ENCODE data around the gene COA5. TPM values are rescaled to one million over a fixed set of nuclear protein-coding genes. Genes with fewer than 3 reads are reported as not detected.

The COA5 gene
- total and polyA plus RNA-seq, 3 donors from 2014 or later: 40.5 to 65.9 (median 47.7) TPM

DNA sequence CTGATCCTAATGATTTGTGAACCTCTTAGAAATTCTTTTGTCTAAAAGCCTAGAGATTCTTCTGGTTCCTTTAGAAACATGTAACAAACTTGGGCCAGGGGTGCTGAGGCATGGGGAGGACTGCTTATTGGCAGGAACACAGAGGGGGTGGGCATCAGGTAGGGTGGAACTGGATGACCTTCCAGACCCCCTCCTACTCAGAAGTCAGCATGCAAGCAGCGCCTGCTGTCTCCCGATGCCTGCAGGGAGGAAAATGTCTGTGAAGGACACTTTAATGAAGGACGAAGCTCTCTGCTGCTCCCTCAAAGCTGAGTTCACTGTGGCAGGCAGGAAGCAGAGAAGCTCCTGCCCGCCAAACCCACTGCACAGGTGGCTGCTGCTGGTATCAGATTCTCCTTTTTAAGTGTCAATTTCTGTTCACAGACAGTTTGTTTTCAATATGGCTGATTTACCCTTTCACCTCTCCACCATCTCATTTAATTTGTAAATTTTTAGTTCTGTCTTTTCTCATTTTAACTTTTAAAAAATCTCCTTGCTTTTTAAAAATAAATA, 19.4 kb downstream of the COA5 start:
- Histone ChIP-seq H3K4me3 (no peak overlapping the region), H3K27me3 (no peaks in the 10 kb centered on the region), H3K27ac (no peak overlapping the region), H3K36me3 (ENCODE audit: low read depth, missing control alignments) (no peaks in the 10 kb centered on the region), H3K9me3 (no peaks in the 10 kb centered on the region), H3K4me1 (no peaks in the 10 kb centered on the region)
- TF ChIP-seq CTCF (IDR thresholded peaks at IDR 0.05) (no peak), POLR2A (IDR thresholded peaks at IDR 0.05) (no peak)
- intact Hi-C loops (cut with DNase I; ENCODE audit: low total_unique reads): no loop called here
- DNase-seq: no peak
- WGBS, 2 donors: 47 to 59% methylated on average over 3 to 4 of the region's 4 CpGs

DNA sequence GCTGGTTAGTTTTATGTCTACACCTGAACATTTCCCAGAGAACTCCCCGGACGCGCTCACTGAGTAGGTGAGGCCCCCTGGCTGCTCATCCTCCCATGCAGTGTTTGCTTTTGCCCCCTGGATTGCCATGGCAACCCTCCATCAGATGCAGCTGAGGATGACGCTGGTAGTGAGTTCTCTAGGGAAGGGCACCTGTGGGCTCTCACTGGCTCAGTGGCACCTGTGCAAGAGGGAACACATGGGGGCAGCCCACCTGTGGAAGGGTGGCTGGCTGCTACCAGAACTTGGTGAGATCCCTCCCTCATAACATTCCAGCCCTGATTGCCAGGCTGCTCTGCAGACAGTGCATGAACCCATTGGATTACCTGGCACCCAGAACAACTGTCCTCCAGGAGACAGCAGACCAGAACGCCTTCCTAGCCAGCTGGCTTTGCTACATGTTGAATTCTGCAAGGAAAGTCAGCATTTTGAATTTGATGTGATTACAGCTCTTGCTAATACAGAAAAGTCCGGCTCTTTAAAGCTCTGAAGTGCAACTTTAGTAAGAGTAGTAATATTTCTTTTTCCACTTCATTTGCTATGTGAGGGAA, 21.7 kb downstream of the COA5 start:
- Histone ChIP-seq H3K4me1 (no peaks in the 10 kb centered on the region), H3K27ac (no peak overlapping the region), H3K27me3 (no peaks in the 10 kb centered on the region), H3K36me3 (ENCODE audit: low read depth, missing control alignments) (no peaks in the 10 kb centered on the region), H3K4me3 (no peak overlapping the region), H3K9me3 (no peaks in the 10 kb centered on the region)
- no peak for DNase-seq
- intact Hi-C loops (cut with DNase I; ENCODE audit: low total_unique reads): no loop called here
- TF ChIP-seq POLR2A (IDR thresholded peaks at IDR 0.05) (no peak), CTCF (IDR thresholded peaks at IDR 0.05) (no peak)
- 89 to 96% methylated on average over 5 to 6 of the region's 6 CpGs for WGBS, 2 donors

- WGBS, 2 donors: 93 to 95% methylated on average over 10 of the region's 10 CpGs
- intact Hi-C loops (cut with DNase I; ENCODE audit: low total_unique reads): no loop called here
- Histone ChIP-seq H3K36me3 (ENCODE audit: low read depth, missing control alignments) (no peaks in the 10 kb centered on the region), H3K4me1 (no peaks in the 10 kb centered on the region), H3K27me3 (no peaks in the 10 kb centered on the region), H3K27ac (no peak overlapping the region), H3K4me3 (no peak overlapping the region), H3K9me3 (no peaks in the 10 kb centered on the region)
- no peak for TF ChIP-seq CTCF (IDR thresholded peaks at IDR 0.05)
- TF ChIP-seq POLR2A (IDR thresholded peaks at IDR 0.05): no peak
- no peak for DNase-seq
Measured at GRCh38 chr2:98585386-98585785, 22.9 kb downstream of the COA5 start.

GRCh38 chr2:98583816-98584618, 24.3 kb downstream of the COA5 start:
- DNase-seq: no peak
- 78 to 86% methylated on average over 8 to 10 of the region's 10 CpGs for WGBS, 2 donors
- Histone ChIP-seq H3K27ac (no peak overlapping the region), H3K27me3 (no peaks in the 10 kb centered on the region), H3K9me3 (no peaks in the 10 kb centered on the region), H3K4me3 (no peak overlapping the region), H3K4me1 (no peaks in the 10 kb centered on the region), H3K36me3 (ENCODE audit: low read depth, missing control alignments) (no peaks in the 10 kb centered on the region)
- TF ChIP-seq POLR2A (IDR thresholded peaks at IDR 0.05): no peak
- TF ChIP-seq CTCF (IDR thresholded peaks at IDR 0.05): no peak
- intact Hi-C loops (cut with DNase I; ENCODE audit: low total_unique reads): no loop called here
